ENCODE results near the gene CLIC3.

DNA sequence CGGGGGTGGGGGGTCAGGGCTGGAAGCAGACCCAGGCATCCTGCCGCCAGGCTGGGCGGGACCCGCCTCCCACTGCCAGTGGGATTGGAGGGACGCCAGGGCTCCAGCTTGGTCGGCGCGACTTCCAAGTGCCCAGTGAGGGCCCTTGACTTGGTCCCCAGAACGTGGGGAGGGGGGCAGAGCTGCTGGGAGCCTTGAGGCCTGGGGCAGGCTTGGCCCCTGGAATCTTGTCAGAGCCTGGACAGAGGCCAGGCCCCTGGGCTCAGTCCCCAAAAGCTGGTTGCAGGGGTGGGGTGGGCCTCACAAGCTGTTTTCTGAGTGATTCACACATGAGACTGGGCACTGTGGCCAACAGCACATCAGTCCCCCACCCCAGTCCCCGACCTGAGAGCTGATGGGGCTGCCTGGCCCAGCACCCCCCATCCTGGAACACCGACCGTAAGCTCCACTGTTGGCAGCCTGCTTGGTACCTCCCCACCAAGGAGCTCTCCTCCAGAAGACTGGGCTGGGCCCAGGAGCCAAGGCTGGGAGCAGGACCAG is 526 bp downstream of the CLIC3 start:
- TF ChIP-seq POLR2A (IDR thresholded peaks at IDR 0.05): no peak
- TF ChIP-seq, protein P1, sequence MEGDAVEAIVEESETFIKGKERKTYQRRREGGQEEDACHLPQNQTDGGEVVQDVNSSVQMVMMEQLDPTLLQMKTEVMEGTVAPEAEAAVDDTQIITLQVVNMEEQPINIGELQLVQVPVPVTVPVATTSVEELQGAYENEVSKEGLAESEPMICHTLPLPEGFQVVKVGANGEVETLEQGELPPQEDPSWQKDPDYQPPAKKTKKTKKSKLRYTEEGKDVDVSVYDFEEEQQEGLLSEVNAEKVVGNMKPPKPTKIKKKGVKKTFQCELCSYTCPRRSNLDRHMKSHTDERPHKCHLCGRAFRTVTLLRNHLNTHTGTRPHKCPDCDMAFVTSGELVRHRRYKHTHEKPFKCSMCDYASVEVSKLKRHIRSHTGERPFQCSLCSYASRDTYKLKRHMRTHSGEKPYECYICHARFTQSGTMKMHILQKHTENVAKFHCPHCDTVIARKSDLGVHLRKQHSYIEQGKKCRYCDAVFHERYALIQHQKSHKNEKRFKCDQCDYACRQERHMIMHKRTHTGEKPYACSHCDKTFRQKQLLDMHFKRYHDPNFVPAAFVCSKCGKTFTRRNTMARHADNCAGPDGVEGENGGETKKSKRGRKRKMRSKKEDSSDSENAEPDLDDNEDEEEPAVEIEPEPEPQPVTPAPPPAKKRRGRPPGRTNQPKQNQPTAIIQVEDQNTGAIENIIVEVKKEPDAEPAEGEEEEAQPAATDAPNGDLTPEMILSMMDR (IDR thresholded peaks at IDR 0.05): no peak
